Psoas muscle (tissue), 8 donors: ENCODE measurements around the gene ISX. TPM values are rescaled to one million over a fixed set of nuclear protein-coding genes. Genes with fewer than 3 reads are reported as not detected.

Source experiments
- ATAC-seq, 4 donors: fragments of 200-7000 bp; cut with Tn5 transposase; one replicate each; pipeline ENCODE4 v1.9.1; 2020; ENCODE audit warnings: moderate library complexity in 3 of 4, mild to moderate bottlenecking in 2 of 4
- DNase-seq, 2 donors: peaks; one replicate each; pipeline ENCODE4 v3.0.0-alpha.2; 2020
- H3K27ac ChIP-seq: fragments of 200-600 bp; one replicate; pipeline ENCODE4 v1.8.0; 2022
- H3K27me3 ChIP-seq, 3 donors: fragments of 200-600 bp in 1 of 3; one replicate each; pipeline versions ENCODE4 v1.6.1 to v1.8.0; 2013 to 2022; ENCODE audit warnings: low read length in 2 of 3, mild to moderate bottlenecking in 2 of 3, moderate library complexity in 1 of 3; ENCODE audit not compliant: insufficient read depth in 3 of 3
- H3K36me3 ChIP-seq, 2 donors: fragments of 200-600 bp in 1 of 2; one replicate each; pipeline versions ENCODE4 v1.6.1 to v1.8.0; 2013 to 2022; ENCODE audit warnings: low read depth in 1 of 2, mild to moderate bottlenecking in 1 of 2, moderate library complexity in 1 of 2; ENCODE audit not compliant: insufficient read depth in 1 of 2
- H3K4me1 ChIP-seq: fragments of 200-600 bp; one replicate; pipeline ENCODE4 v1.8.0; 2022
- H3K4me3 ChIP-seq: fragments of 200-600 bp; one replicate; pipeline ENCODE4 v1.8.0; 2022; ENCODE audit warnings: mild to moderate bottlenecking
- H3K9me3 ChIP-seq: fragments of 200-600 bp; one replicate; pipeline ENCODE4 v1.8.0; 2022
- CTCF ChIP-seq: fragments of 200-600 bp; IDR thresholded peaks from one replicate; pipeline ENCODE4 v1.8.0; 2022; ENCODE audit warnings: antibody characterized with exemption
- WGBS, 3 donors: extraction: QIAGEN DNeasy Blood & Tissue Kit; methylation state at CpG; one replicate each; pipeline versions ENCODE4 v1.1.6 to v1.1.7; 2013; 5-methylcytosine and 5-hydroxymethylcytosine counted together
- intact Hi-C, 2 donors: fragments of 100-400 bp; cut with DNase I; formaldehyde crosslinking; loops; one replicate each; pipeline versions ENCODE4 v1.11.0 to v1.14.2; 2022
- polyA plus RNA-seq, 3 donors: library from polyadenylated mRNA; stranded (reverse); fragments of 200-250 nt; gene quantifications; one replicate each; pipeline ENCODE4 v1.2.3, GENCODE V29; 2013
- total RNA-seq, 4 donors: library from RNA; stranded (reverse); fragmentation: NEBNext Ultra II Directional in 2 of 4; extraction: Animal tissue kit (Norgen Biotek cat#: 25700) in 2 of 4; gene quantifications; one replicate each; pipeline versions ENCODE4 v1.2.1 to v1.2.4, GENCODE V29; 2021 to 2023
- donor health status: healthy with polysubstance abuse.
- donor health status: DM: no; HTN: no; CAD: no; lungs with moderate emphysema.
- donor health status: Bipolar disorder and iron deficiency.
- donor health status: healthy.
- donor health status: DM: yes; HTN: yes; CAD: no.
- donor health status: DM: no; HTN: no; CAD: no.
- donor health status: DM: no; HTN: no; CAD: no.
- donor health status: DM: yes; HTN: yes; CAD: no.

ISX gene
- total and polyA plus RNA-seq, 7 donors = 0.01 TPM; not detected in 6

- ATAC-seq (no peak), DNase-seq (no peak)
- H3K27me3 ChIP-seq = peaks cover 0 to 7% (median 4%) of the 10 kb centered on the region in 3 donors
- TF ChIP-seq CTCF = no peak
- intact Hi-C loops = no loop called here
- H3K4me1 ChIP-seq = no peaks in the 10 kb centered on the region
- H3K4me3 ChIP-seq = no peak overlapping the region
- H3K9me3 ChIP-seq = no peaks in the 10 kb centered on the region
- WGBS, 3 donors = 58 to 64% (median 61%) methylated on average over 14 of the region's 14 CpGs
- no peak overlapping the region for H3K27ac ChIP-seq
- no peaks in the 10 kb centered on the region for H3K36me3 ChIP-seq
Observed at GRCh38 chr22:35114131-35114980, 48.4 kb downstream of the ISX start.

- ATAC-seq (no peak), DNase-seq (no peak)
- 70 to 77% (median 77%) methylated on average over 3 of the region's 3 CpGs for WGBS, 3 donors
Observed at GRCh38 chr22:35115515-35115914, 49.6 kb downstream of the ISX start.

GRCh38 chr22:35116269-35116668, 50.3 kb downstream of the ISX start:
- Histone ChIP-seq H3K27me3 (peaks cover 0 to 7% (median 4%) of the 10 kb centered on the region in 3 donors), H3K36me3 (no peaks in the 10 kb centered on the region), H3K4me3 (no peak overlapping the region), H3K9me3 (no peaks in the 10 kb centered on the region), H3K27ac (no peak overlapping the region), H3K4me1 (no peaks in the 10 kb centered on the region)
- TF ChIP-seq CTCF = no peak
- DNase-seq (no peak), ATAC-seq (no peak)
- intact Hi-C loops = no loop called here
- 69 to 82% (median 75%) methylated on average over 7 of the region's 7 CpGs for WGBS, 3 donors

More at GRCh38 chr22:35115515-35115914, 49.6 kb downstream of the ISX start:
- Histone ChIP-seq H3K27me3 (peaks cover 0 to 7% (median 4%) of the 10 kb centered on the region in 3 donors), H3K9me3 (no peaks in the 10 kb centered on the region), H3K4me3 (no peak overlapping the region), H3K36me3 (no peaks in the 10 kb centered on the region), H3K4me1 (no peaks in the 10 kb centered on the region), H3K27ac (no peak overlapping the region)
- TF ChIP-seq CTCF = no peak
- intact Hi-C loops = no loop called here

- no peak for TF ChIP-seq CTCF
- ATAC-seq (no peak), DNase-seq (no peak)
- no peak overlapping the region for H3K27ac ChIP-seq
- intact Hi-C loops = no loop called here
- H3K4me3 ChIP-seq = no peak overlapping the region
- peaks cover 0 to 7% (median 4%) of the 10 kb centered on the region in 3 donors for H3K27me3 ChIP-seq
- H3K4me1 ChIP-seq = no peaks in the 10 kb centered on the region
- no peaks in the 10 kb centered on the region for H3K36me3 ChIP-seq
- 43 to 60% (median 45%) methylated on average over 8 to 9 of the region's 9 CpGs for WGBS, 3 donors
- H3K9me3 ChIP-seq = no peaks in the 10 kb centered on the region
Observed at GRCh38 chr22:35116817-35117216, 50.9 kb downstream of the ISX start.
